Glutamatergic neuron (in vitro differentiated cells): ENCODE results near the gene MYBBP1A. TPM values are rescaled to one million over a fixed set of nuclear protein-coding genes. Genes with fewer than 3 reads are reported as not detected.
A peak's percentile ranks its signal among the peaks of the same experiment; 100 is the strongest.

ENCODE experiments used
- DNase-seq: peaks from one replicate; pipeline ENCODE4 v3.0.0; 2022
- H3K27ac Mint-ChIP-seq: one replicate; pipeline ENCODE4 v1.8.0; 2020; ENCODE audit warnings: mild to moderate bottlenecking, mixed read lengths, inconsistent platforms; ENCODE audit not compliant: unreplicated experiment
- H3K27me3 Mint-ChIP-seq: one replicate; pipeline ENCODE4 v1.8.0; 2020; ENCODE audit warnings: mild to moderate bottlenecking, moderate library complexity, mixed read lengths, inconsistent platforms; ENCODE audit not compliant: unreplicated experiment
- H3K36me3 Mint-ChIP-seq: one replicate; pipeline ENCODE4 v1.8.0; 2020; ENCODE audit warnings: mild to moderate bottlenecking, mixed read lengths, inconsistent platforms; ENCODE audit not compliant: unreplicated experiment
- H3K4me1 Mint-ChIP-seq: one replicate; pipeline ENCODE4 v1.8.0; 2020; ENCODE audit warnings: mild to moderate bottlenecking, low read depth, mixed read lengths, inconsistent platforms; ENCODE audit not compliant: unreplicated experiment
- H3K4me3 Mint-ChIP-seq: one replicate; pipeline ENCODE4 v1.8.0; 2020; ENCODE audit warnings: mild to moderate bottlenecking, mixed read lengths, inconsistent platforms; ENCODE audit not compliant: unreplicated experiment
- H3K9me3 Mint-ChIP-seq: one replicate; pipeline ENCODE4 v1.8.0; 2020; ENCODE audit warnings: mild to moderate bottlenecking, moderate library complexity, mixed read lengths, inconsistent platforms; ENCODE audit not compliant: unreplicated experiment
- total RNA-seq: library from RNA; stranded (reverse); fragmentation: NEBNext Ultra II Directional; extraction: Animal tissue kit (Norgen Biotek cat#: 25700); gene quantifications from one replicate; pipeline ENCODE4 v1.2.1, GENCODE V29; 2021; ENCODE audit not compliant: unreplicated experiment
- TF ChIP-seq, protein P1 (sequence below): fragments of 200-600 bp; sonication (generic); IDR thresholded peaks from one replicate; pipeline ENCODE4 v1.5.0; 2021; ENCODE audit not compliant: partially characterized antibody, unreplicated experiment

Gene MYBBP1A
- total RNA-seq, 1 donor from 2014 or later = 44.8 TPM

DNA sequence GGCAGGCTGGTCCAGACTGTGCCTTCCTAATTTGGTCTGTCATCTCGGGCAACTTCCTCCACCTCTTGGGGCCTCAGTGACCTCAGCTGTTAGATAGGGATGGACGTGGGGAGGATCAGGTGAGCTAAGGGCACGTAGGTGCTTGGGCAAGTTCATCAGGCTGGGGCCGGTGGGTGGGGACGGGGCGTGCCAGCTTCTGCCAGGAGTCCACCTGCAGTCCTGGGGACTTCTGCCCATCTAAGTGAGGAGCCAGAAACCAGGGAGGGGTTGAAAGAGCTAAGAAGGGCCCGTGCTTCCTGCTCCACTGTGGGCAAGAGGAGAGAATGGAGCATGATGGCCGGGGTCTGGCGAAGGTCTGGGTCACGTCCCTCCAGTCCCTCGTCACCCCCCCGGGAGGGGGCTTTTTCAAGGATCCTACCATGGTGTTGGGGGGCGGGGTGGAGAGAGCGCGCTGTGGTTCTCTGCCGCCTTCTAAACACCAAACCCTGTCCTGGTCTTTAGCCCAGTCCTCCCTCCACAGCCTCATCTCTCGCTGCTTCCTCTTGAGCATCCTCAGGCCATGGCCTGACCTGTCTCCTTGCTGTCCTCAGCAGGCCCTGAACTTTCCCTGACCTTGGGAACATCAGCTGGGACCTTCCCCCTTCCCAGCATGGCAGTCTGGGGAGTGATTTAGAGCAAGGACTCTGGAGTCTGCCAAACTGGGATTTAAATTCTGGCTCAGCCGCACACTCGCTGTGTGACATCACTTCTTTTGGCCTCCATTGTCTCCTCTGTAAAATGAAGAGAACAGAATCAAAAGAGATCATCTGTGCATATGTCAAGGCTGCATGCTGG is 34.9 kb downstream of the MYBBP1A start:
- Mint-ChIP-seq H3K27ac (peak overlapping the region; percentile 64), H3K4me3 (no peak overlapping the region), H3K36me3 (peaks cover 5% of the 10 kb centered on the region), H3K4me1 (peaks cover 37% of the 10 kb centered on the region), H3K9me3 (peaks cover 24% of the 10 kb centered on the region), H3K27me3 (peaks cover 14% of the 10 kb centered on the region)
- TF ChIP-seq, protein P1, sequence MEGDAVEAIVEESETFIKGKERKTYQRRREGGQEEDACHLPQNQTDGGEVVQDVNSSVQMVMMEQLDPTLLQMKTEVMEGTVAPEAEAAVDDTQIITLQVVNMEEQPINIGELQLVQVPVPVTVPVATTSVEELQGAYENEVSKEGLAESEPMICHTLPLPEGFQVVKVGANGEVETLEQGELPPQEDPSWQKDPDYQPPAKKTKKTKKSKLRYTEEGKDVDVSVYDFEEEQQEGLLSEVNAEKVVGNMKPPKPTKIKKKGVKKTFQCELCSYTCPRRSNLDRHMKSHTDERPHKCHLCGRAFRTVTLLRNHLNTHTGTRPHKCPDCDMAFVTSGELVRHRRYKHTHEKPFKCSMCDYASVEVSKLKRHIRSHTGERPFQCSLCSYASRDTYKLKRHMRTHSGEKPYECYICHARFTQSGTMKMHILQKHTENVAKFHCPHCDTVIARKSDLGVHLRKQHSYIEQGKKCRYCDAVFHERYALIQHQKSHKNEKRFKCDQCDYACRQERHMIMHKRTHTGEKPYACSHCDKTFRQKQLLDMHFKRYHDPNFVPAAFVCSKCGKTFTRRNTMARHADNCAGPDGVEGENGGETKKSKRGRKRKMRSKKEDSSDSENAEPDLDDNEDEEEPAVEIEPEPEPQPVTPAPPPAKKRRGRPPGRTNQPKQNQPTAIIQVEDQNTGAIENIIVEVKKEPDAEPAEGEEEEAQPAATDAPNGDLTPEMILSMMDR = no peak
- DNase-seq = no peak

DNA sequence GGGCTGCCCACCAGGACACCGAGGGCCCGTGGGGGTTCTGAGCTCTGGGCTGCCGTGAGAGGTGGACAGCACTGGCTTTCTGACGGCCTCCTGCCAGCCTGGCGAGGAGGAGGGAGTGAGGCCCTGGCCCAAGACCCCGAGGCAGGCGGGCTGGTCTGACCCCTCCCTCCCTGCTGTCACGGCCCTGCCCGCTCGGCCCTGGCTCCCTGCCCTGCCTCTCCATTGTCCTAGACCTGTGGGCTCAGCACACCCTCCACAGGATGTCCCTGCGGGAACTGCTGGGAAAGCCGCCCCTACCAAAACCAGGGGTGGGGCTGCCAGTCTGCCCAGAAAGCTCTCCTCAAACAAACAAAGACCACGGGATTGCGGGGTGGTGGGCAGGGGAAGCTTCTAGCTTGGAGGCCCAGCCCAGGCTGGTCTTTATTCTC is 35.8 kb downstream of the MYBBP1A start:
- DNase-seq = no peak
- Mint-ChIP-seq H3K36me3 (peaks cover 5% of the 10 kb centered on the region), H3K9me3 (peaks cover 24% of the 10 kb centered on the region), H3K4me3 (no peak overlapping the region), H3K27me3 (peaks cover 14% of the 10 kb centered on the region), H3K27ac (no peak overlapping the region), H3K4me1 (peaks cover 37% of the 10 kb centered on the region)
- TF ChIP-seq, protein P1 = no peak

DNA sequence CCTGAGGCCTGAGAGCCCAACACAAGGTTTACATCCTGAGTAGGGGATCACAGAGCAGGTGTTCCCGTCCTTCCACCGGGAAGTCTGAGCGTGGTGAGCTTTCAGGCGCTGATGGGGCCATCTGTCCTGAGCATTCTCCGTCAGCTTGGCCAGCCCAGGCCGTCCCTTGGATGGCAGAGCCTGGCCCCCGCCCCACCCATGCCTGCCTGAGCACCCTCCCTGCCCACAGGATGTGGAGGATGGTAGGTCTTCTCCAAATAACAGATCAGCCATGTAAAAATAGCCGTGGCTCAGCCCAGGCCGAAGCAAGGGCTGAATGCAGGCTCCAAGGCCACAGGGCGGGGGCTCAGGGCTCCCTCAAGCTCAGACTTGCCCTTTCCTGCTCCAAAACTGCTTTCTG is 36.3 kb downstream of the MYBBP1A start:
- Mint-ChIP-seq H3K4me3 (no peak overlapping the region), H3K9me3 (peaks cover 20% of the 10 kb centered on the region), H3K27ac (no peak overlapping the region), H3K36me3 (peaks cover 5% of the 10 kb centered on the region), H3K4me1 (peaks cover 34% of the 10 kb centered on the region), H3K27me3 (peaks cover 13% of the 10 kb centered on the region)
- DNase-seq = no peak
- TF ChIP-seq, protein P1 = no peak

DNA sequence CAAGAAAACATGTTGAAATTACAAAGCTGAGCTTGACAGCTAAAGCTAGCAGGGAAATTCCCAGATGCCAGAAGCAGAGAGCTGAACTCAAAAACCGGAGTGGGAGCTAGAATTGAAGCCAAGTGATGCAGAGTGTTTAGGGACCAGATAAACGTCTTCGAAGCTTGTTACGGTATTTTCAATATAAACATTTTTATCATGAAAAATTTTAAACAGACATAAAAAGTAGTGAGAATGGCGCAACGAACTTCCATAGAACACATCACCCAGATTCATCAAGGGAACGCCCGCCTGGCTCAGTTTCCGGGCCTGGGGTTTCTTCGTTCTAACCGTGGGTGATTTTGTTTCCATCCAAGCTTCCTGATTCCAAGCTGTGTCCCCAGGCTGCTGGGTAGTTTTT is 38.4 kb downstream of the MYBBP1A start:
- H3K27ac Mint-ChIP-seq = no peak overlapping the region
- DNase-seq = no peak
- H3K27me3 Mint-ChIP-seq = peaks cover 10% of the 10 kb centered on the region
- H3K4me3 Mint-ChIP-seq = no peak overlapping the region
- peaks cover 5% of the 10 kb centered on the region for H3K36me3 Mint-ChIP-seq
- H3K4me1 Mint-ChIP-seq = peaks cover 25% of the 10 kb centered on the region
- TF ChIP-seq, protein P1 = no peak
- H3K9me3 Mint-ChIP-seq = peaks cover 6% of the 10 kb centered on the region

DNA sequence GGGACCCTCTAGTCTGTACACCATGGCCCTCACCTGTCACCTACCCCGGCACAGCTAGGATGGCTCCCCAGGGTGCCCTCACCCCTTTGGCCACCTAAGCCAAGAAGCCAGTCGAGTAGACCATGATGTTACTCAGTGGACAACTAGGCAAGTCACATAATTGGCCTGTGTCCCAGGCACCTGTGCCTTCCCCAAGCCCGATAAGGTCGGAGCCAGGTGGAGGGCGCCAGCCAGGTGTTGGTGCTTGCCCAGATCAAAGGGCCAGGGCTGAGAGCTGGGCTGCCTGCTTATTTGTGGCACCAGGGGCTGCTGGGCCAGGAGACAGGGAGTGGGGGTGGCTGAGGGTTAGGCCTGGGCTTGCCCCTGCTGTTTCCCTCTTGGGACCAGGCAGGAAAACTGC is 39.7 kb downstream of the MYBBP1A start:
- peaks cover 18% of the 10 kb centered on the region for H3K4me1 Mint-ChIP-seq
- H3K36me3 Mint-ChIP-seq = peaks cover 5% of the 10 kb centered on the region
- no peak for DNase-seq
- TF ChIP-seq, protein P1 = no peak
- H3K9me3 Mint-ChIP-seq = peaks cover 8% of the 10 kb centered on the region
- no peak overlapping the region for H3K4me3 Mint-ChIP-seq
- no peak overlapping the region for H3K27ac Mint-ChIP-seq
- H3K27me3 Mint-ChIP-seq = peaks cover 15% of the 10 kb centered on the region
